H9 (cell line): ENCODE data around the gene PTPA. TPM values are rescaled to one million over a fixed set of nuclear protein-coding genes. Genes with fewer than 3 reads are reported as not detected.
A peak's percentile ranks its signal among the peaks of the same experiment; 100 is the strongest.

ENCODE experiments used
- DNase-seq: peaks from one replicate; pipeline ENCODE4 v3.0.0-alpha.2; 2017
- H2AFZ ChIP-seq: one replicate; pipeline ENCODE4 v1.6.1; 2013; ENCODE audit warnings: mild to moderate bottlenecking, low read length, control low read depth, moderate library complexity
- H2AK5ac ChIP-seq: 2 replicates; pipeline ENCODE4 v1.6.1; 2013; ENCODE audit warnings: low read length, control low read depth, mixed read lengths; ENCODE audit not compliant: insufficient read length
- H2BK120ac ChIP-seq: one replicate; pipeline ENCODE4 v1.6.1; 2013; ENCODE audit warnings: low read depth, mild to moderate bottlenecking, low read length, control low read depth, inconsistent platforms; ENCODE audit not compliant: poor library complexity, severe bottlenecking
- H2BK12ac ChIP-seq: 2 replicates; pipeline ENCODE4 v1.6.1; 2013; ENCODE audit warnings: low read length, control low read depth, mixed read lengths, low read depth; ENCODE audit not compliant: insufficient read length
- H2BK15ac ChIP-seq: 2 replicates; pipeline ENCODE4 v1.6.1; 2013; ENCODE audit warnings: low read depth, low read length, control low read depth
- H2BK20ac ChIP-seq: one replicate; pipeline ENCODE4 v1.6.1; 2013; ENCODE audit warnings: low read depth, mild to moderate bottlenecking, low read length, control low read depth, inconsistent platforms; ENCODE audit not compliant: poor library complexity, severe bottlenecking
- H2BK5ac ChIP-seq: 2 replicates; pipeline ENCODE4 v1.6.1; 2013; ENCODE audit warnings: low read length, control low read depth, mixed read lengths; ENCODE audit not compliant: insufficient read length
- H3K14ac ChIP-seq: 2 replicates; pipeline ENCODE4 v1.6.1; 2013; ENCODE audit warnings: low read length, control low read depth; ENCODE audit not compliant: insufficient read depth
- H3K18ac ChIP-seq: 2 replicates; pipeline ENCODE4 v1.6.1; 2013; ENCODE audit warnings: low read depth, mild to moderate bottlenecking, mixed read lengths, low read length, control low read depth; ENCODE audit not compliant: insufficient read length
- H3K23ac ChIP-seq: 2 replicates; pipeline ENCODE4 v1.6.1; 2013; ENCODE audit warnings: low read length, control low read depth, mixed read lengths, low read depth; ENCODE audit not compliant: insufficient read length
- H3K23me2 ChIP-seq: 2 replicates; pipeline ENCODE4 v1.6.1; 2013; ENCODE audit warnings: low read depth, mild to moderate bottlenecking, mixed read lengths, low read length, control low read depth; ENCODE audit not compliant: insufficient read length, poor library complexity, severe bottlenecking
- H3K27ac ChIP-seq: 2 replicates; pipeline ENCODE4 v1.5.1; 2013; ENCODE audit warnings: low read length, control low read depth, mixed read lengths, low read depth; ENCODE audit not compliant: insufficient read length
- H3K27me3 ChIP-seq: 2 replicates; pipeline ENCODE4 v1.6.1; 2013; ENCODE audit warnings: low read length, control low read depth, inconsistent platforms; ENCODE audit not compliant: insufficient read depth
- H3K4ac ChIP-seq: 2 replicates; pipeline ENCODE4 v1.6.1; 2013; ENCODE audit warnings: low read depth, mild to moderate bottlenecking, control low read depth, inconsistent platforms, low read length, moderate library complexity
- H3K4me1 ChIP-seq: 2 replicates; pipeline ENCODE4 v1.6.1; 2013; ENCODE audit warnings: low read length, control low read depth, inconsistent platforms; ENCODE audit not compliant: insufficient read depth
- H3K4me2 ChIP-seq: 2 replicates; pipeline ENCODE4 v1.6.1; 2013; ENCODE audit warnings: low read length, control low read depth, mixed read lengths; ENCODE audit not compliant: insufficient read length, insufficient read depth
- H3K56ac ChIP-seq: 2 replicates; pipeline ENCODE4 v1.6.1; 2013; ENCODE audit warnings: low read depth, mild to moderate bottlenecking, mixed read lengths, low read length, control low read depth; ENCODE audit not compliant: insufficient read length
- H3K79me1 ChIP-seq: 2 replicates; pipeline ENCODE4 v1.6.1; 2013; ENCODE audit warnings: low read depth, mild to moderate bottlenecking, moderate library complexity, low read length, control low read depth, inconsistent platforms; ENCODE audit not compliant: insufficient read depth, poor library complexity, severe bottlenecking
- H3K79me2 ChIP-seq: 2 replicates; pipeline ENCODE4 v1.6.1; 2013; ENCODE audit warnings: low read length, control low read depth, inconsistent platforms; ENCODE audit not compliant: insufficient read depth
- H3K9ac ChIP-seq: 2 replicates; pipeline ENCODE4 v1.6.1; 2013; ENCODE audit warnings: low read length, control low read depth, mixed read lengths; ENCODE audit not compliant: insufficient read length; ENCODE audit errors: extremely low read depth
- H3K9me3 ChIP-seq: one replicate; pipeline ENCODE4 v1.6.1; 2013; ENCODE audit warnings: low read depth, low read length, inconsistent platforms; ENCODE audit not compliant: control insufficient read depth
- H3T11ph ChIP-seq: one replicate; pipeline ENCODE4 v1.6.1; 2013; ENCODE audit warnings: mild to moderate bottlenecking, low read length, control low read depth, inconsistent platforms
- H4K20me1 ChIP-seq: one replicate; pipeline ENCODE4 v1.6.1; 2013; ENCODE audit not compliant: control insufficient read depth, insufficient read length, insufficient read depth
- H4K5ac ChIP-seq: 2 replicates; pipeline ENCODE4 v1.6.1; 2013; ENCODE audit warnings: low read depth, mild to moderate bottlenecking, mixed read lengths, low read length, control low read depth; ENCODE audit not compliant: insufficient read length
- H4K8ac ChIP-seq: replicated peaks from 2 replicates; pipeline ENCODE4 v1.6.1; 2013; ENCODE audit warnings: low read length, control low read depth, mixed read lengths, low read depth; ENCODE audit not compliant: insufficient read length
- H4K91ac ChIP-seq: 2 replicates; pipeline ENCODE4 v1.6.1; 2013; ENCODE audit warnings: low read depth, mild to moderate bottlenecking, moderate library complexity, mixed read lengths, low read length, control low read depth; ENCODE audit not compliant: insufficient read length
- H3K27ac Mint-ChIP-seq, 3 experiments: 2 replicates in 2 of 3; 3 replicates in 1 of 3; pipeline ENCODE4 v1.8.0; 2020 to 2021; ENCODE audit warnings: mixed read lengths in 3 of 3, mild to moderate bottlenecking in 1 of 3, moderate library complexity in 1 of 3
- H3K27me3 Mint-ChIP-seq: 2 replicates; pipeline ENCODE4 v1.8.0; 2021; ENCODE audit warnings: low read depth, mild to moderate bottlenecking, moderate library complexity, mixed read lengths
- H3K36me3 Mint-ChIP-seq, 3 experiments: 2 replicates in 2 of 3; 3 replicates in 1 of 3; pipeline ENCODE4 v1.8.0; 2020 to 2021; ENCODE audit warnings: low read depth in 3 of 3, mixed read lengths in 3 of 3; ENCODE audit not compliant: insufficient read depth in 1 of 3
- H3K4me1 Mint-ChIP-seq, 2 experiments: 2 replicates each; pipeline ENCODE4 v1.8.0; 2020; ENCODE audit warnings: mixed read lengths in 2 of 2
- H3K4me3 Mint-ChIP-seq, 2 experiments: 2 replicates in 1 of 2; 3 replicates in 1 of 2; pipeline ENCODE4 v1.8.0; 2020 to 2021; ENCODE audit warnings: mild to moderate bottlenecking in 2 of 2, mixed read lengths in 2 of 2, moderate library complexity in 1 of 2
- H3K9me3 Mint-ChIP-seq, 2 experiments: 2 replicates in 1 of 2; 3 replicates in 1 of 2; pipeline ENCODE4 v1.8.0; 2020; ENCODE audit warnings: mild to moderate bottlenecking in 2 of 2, mixed read lengths in 2 of 2, moderate library complexity in 1 of 2
- WGBS: extraction: QIAGEN DNeasy Blood & Tissue Kit; methylation state at CpG from one replicate; pipeline ENCODE4 v1.1.7; 2013; ENCODE audit warnings: missing lambda C conversion rate, low lambda C conversion rate, mixed read lengths; ENCODE audit not compliant: insufficient read length; ENCODE audit errors: extremely low coverage; 5-methylcytosine and 5-hydroxymethylcytosine counted together
- total RNA-seq: library from RNA; stranded (reverse); gene quantifications from 2 replicates; pipeline ENCODE4 v1.2.1, GENCODE V29; 2021
- TF ChIP-seq, protein P1 (sequence below): fragments of 200-600 bp; sonication (generic); conservative IDR thresholded peaks from 3 replicates; pipeline ENCODE4 v1.8.0; 2021; ENCODE audit warnings: antibody characterized with exemption, mild to moderate bottlenecking

The PTPA gene
- total RNA-seq, 1 experiment from 2014 or later, result 145 TPM

DNA sequence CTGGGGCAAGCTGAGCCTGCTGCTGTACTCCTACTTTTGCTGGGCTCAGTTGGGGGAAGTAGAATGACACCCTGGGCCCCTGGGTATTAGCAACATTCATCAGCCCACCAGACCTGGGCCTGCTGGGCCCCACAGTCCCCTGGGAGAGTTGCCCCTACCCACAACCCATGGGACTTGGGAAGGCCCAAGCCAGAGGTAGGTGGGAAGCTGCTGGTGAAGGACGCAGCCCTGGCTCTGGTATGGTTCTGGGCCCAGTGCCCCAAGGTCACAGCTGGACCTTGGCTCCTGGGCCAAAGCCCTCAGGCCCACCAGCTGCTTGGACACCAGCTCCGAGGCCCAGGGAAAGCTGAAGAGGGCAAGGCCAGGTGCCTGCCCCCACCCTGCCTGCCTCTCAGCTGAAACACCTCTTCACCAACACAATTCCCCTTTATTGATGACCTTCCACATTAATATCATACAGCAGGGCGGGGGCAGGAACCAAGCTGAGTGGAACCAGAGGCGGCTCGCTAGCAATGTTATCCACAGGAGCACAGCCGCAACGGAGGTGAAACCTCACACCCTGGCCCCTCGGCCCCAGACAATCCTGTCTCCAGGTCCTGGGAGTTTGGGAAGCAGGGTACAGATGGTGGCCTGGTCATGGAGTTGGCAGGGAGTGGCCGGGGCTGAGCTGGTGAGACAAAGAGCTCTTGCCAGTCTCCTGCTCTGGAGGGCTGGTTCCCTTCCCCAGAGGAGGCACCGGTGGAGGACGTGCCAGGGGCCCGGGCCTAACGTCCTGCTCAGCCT lies 16.6 kb upstream of the PTPA start:
- Histone ChIP-seq H3K79me1 (no peaks in the 10 kb centered on the region), H4K91ac (no peak overlapping the region), H3K4me2 (no peak overlapping the region), H3K23me2 (no peaks in the 10 kb centered on the region), H3K4me1 (no peaks in the 10 kb centered on the region), H4K20me1 (no peaks in the 10 kb centered on the region), H3K9me3 (no peaks in the 10 kb centered on the region), H2BK120ac (no peak overlapping the region), H3K27ac (no peak overlapping the region), H2AK5ac (no peak overlapping the region), H2BK5ac (no peak overlapping the region), H2BK15ac (no peak overlapping the region), H4K5ac (no peak overlapping the region), H3K14ac (no peak overlapping the region), H2AFZ (no peak overlapping the region), H4K8ac (no peak overlapping the region), H3K27me3 (no peaks in the 10 kb centered on the region), H2BK12ac (no peak overlapping the region), H3K56ac (no peak overlapping the region), H3K18ac (no peak overlapping the region), H3T11ph (no peak overlapping the region), H3K23ac (no peak overlapping the region), H2BK20ac (no peak overlapping the region), H3K4ac (no peak overlapping the region), H3K79me2 (no peaks in the 10 kb centered on the region), H3K9ac (no peak overlapping the region)
- TF ChIP-seq, protein P1, sequence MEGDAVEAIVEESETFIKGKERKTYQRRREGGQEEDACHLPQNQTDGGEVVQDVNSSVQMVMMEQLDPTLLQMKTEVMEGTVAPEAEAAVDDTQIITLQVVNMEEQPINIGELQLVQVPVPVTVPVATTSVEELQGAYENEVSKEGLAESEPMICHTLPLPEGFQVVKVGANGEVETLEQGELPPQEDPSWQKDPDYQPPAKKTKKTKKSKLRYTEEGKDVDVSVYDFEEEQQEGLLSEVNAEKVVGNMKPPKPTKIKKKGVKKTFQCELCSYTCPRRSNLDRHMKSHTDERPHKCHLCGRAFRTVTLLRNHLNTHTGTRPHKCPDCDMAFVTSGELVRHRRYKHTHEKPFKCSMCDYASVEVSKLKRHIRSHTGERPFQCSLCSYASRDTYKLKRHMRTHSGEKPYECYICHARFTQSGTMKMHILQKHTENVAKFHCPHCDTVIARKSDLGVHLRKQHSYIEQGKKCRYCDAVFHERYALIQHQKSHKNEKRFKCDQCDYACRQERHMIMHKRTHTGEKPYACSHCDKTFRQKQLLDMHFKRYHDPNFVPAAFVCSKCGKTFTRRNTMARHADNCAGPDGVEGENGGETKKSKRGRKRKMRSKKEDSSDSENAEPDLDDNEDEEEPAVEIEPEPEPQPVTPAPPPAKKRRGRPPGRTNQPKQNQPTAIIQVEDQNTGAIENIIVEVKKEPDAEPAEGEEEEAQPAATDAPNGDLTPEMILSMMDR, result no peak
- peak overlapping the region in 2 of 3 experiments; percentile 44; a peak in 1 of 7 replicates for H3K27ac Mint-ChIP-seq
- no peaks in the 10 kb centered on the region for H3K4me1 Mint-ChIP-seq
- DNase-seq, result no peak
- H3K9me3 Mint-ChIP-seq, result no peaks in the 10 kb centered on the region
- peaks cover 9 to 19% (median 9%) of the 10 kb centered on the region in 3 experiments; a peak in 5 of 7 replicates for H3K36me3 Mint-ChIP-seq
- WGBS, result no CpG with 5 or more reads among the region's 13 CpGs
- H3K27me3 Mint-ChIP-seq, result no peaks in the 10 kb centered on the region
- no peak overlapping the region; a peak in 1 of 5 replicates for H3K4me3 Mint-ChIP-seq
